Activated CD8-positive, alpha-beta T cell treated with anti-CD3 and anti-CD28 coated beads for 36 hours (primary cell): Measurements from ENCODE around the gene LRRC42. TPM values are rescaled to one million over a fixed set of nuclear protein-coding genes. Genes with fewer than 3 reads are reported as not detected.

Experiments used
- ATAC-seq: fragments of 200-7000 bp; cut with Tn5 transposase; one replicate; pipeline ENCODE4 v1.10.0; 2021; ENCODE audit warnings: mild to moderate bottlenecking, moderate library complexity
- CTCF ChIA-PET: fragments of 350-600 bp; sonication (Branson Sonifier 250); formaldehyde crosslinking; loops from one replicate; lab custom pipeline; 2021; ENCODE audit warnings: antibody characterized with exemption; lab: Charles Lee
- POLR2A ChIA-PET: fragments of 350-600 bp; sonication (Branson Sonifier 250); formaldehyde crosslinking; loops from one replicate; lab custom pipeline; 2021; ENCODE audit warnings: antibody characterized with exemption; lab: Charles Lee
- DNase-seq: peaks from one replicate; pipeline ENCODE4 v3.0.0-alpha.2; 2020
- H3K27ac Mint-ChIP-seq: one replicate; pipeline ENCODE4 v1.8.0; 2021; ENCODE audit warnings: mild to moderate bottlenecking, mixed read lengths
- H3K27me3 Mint-ChIP-seq: one replicate; pipeline ENCODE4 v1.8.0; 2021; ENCODE audit warnings: mixed read lengths
- H3K36me3 Mint-ChIP-seq: one replicate; pipeline ENCODE4 v1.8.0; 2021; ENCODE audit warnings: low read depth, mixed read lengths
- H3K4me1 Mint-ChIP-seq: one replicate; pipeline ENCODE4 v1.8.0; 2021; ENCODE audit warnings: low read depth, mixed read lengths
- H3K4me3 Mint-ChIP-seq: one replicate; pipeline ENCODE4 v1.8.0; 2021; ENCODE audit warnings: mild to moderate bottlenecking, moderate library complexity, mixed read lengths
- H3K9me3 Mint-ChIP-seq: one replicate; pipeline ENCODE4 v1.8.0; 2021; ENCODE audit warnings: mixed read lengths
- intact Hi-C: fragments of 100-400 bp; cut with micrococcal nuclease; formaldehyde crosslinking; loops from one replicate; pipeline ENCODE4 v1.10.0; 2022
- total RNA-seq, 2 experiments: library from RNA; stranded (reverse); gene quantifications; one replicate each; pipeline ENCODE4 v1.2.3, GENCODE V29; 2021
- TF ChIP-seq, protein P1 (sequence below): fragments of 200-600 bp; IDR thresholded peaks from one replicate; pipeline ENCODE4 v1.8.0; 2022; ENCODE audit warnings: antibody characterized with exemption, mild to moderate bottlenecking

LRRC42 gene
- total RNA-seq, 2 experiments from 2014 or later = 26.7 to 29.6 TPM

DNA sequence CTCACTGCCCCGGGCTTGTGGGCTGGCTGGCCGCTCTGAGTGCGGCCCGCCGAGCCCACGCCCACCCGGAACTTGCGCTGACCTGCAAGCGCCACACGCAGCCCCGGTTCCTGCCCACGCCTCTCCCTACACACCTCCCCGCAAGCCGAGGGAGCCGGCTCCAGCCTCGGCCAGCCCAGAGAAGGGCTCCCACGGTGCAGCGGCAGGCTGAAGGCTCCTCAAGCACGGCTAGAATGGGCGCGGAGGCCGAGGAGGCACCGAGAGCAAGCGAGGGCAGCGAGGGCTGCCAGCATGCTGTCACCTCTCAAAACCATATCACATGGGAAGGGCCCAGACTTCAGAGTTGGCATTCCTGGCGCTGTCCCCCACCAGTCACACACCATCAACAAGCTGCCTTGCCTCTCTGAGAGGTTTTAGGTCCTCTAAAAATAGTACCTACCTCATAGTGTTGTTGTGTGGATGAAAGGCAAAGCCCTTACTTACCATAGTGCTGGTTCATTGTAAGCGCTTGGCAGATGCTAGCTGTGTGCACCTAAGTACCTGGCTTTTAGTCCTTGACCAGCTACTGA lies 58.4 kb downstream of the LRRC42 start:
- ChIA-PET CTCF (interaction anchor here (0.5 kb wide), 1 partner anchor 144 kb away, joined by 4 read pairs; no protein-coding TSS in a partner anchor), POLR2A (no interaction called here)
- intact Hi-C loops = no loop called here
- H3K4me3 Mint-ChIP-seq = no peak overlapping the region
- H3K27ac Mint-ChIP-seq = no peak overlapping the region
- H3K36me3 Mint-ChIP-seq = no peaks in the 10 kb centered on the region
- ATAC-seq (no peak), DNase-seq (no peak)
- H3K4me1 Mint-ChIP-seq = no peaks in the 10 kb centered on the region
- H3K27me3 Mint-ChIP-seq = no peaks in the 10 kb centered on the region
- H3K9me3 Mint-ChIP-seq = peaks cover 2% of the 10 kb centered on the region
- TF ChIP-seq, protein P1, sequence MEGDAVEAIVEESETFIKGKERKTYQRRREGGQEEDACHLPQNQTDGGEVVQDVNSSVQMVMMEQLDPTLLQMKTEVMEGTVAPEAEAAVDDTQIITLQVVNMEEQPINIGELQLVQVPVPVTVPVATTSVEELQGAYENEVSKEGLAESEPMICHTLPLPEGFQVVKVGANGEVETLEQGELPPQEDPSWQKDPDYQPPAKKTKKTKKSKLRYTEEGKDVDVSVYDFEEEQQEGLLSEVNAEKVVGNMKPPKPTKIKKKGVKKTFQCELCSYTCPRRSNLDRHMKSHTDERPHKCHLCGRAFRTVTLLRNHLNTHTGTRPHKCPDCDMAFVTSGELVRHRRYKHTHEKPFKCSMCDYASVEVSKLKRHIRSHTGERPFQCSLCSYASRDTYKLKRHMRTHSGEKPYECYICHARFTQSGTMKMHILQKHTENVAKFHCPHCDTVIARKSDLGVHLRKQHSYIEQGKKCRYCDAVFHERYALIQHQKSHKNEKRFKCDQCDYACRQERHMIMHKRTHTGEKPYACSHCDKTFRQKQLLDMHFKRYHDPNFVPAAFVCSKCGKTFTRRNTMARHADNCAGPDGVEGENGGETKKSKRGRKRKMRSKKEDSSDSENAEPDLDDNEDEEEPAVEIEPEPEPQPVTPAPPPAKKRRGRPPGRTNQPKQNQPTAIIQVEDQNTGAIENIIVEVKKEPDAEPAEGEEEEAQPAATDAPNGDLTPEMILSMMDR = no peak

DNA sequence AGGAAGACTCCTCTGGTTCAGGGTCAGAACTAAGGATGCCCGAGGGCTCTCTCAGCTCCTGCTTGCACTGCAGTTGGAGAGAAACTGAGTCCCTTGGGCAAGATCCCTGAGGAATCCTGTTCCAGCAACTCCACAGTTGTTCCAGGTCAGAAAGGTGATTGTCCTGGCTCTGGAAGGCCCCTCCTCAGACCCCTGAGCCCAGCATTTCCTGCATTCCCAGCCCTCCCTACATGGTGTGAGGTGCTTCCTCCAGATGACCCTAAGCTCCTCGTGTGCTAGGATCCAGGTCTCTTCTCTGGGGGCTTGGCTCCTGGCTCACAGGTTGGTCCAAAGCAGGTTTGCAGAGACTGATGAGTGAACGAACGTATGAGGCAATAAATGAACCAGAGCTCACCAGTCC lies 60.4 kb downstream of the LRRC42 start:
- no peak overlapping the region for H3K4me3 Mint-ChIP-seq
- TF ChIP-seq, protein P1 = no peak
- H3K27me3 Mint-ChIP-seq = peaks cover 2% of the 10 kb centered on the region
- H3K4me1 Mint-ChIP-seq = no peaks in the 10 kb centered on the region
- H3K27ac Mint-ChIP-seq = no peak overlapping the region
- DNase-seq (no peak), ATAC-seq (no peak)
- CTCF ChIA-PET = no interaction called here
- POLR2A ChIA-PET = interaction anchor here (1.2 kb wide), 1 partner anchor 55 kb away, joined by 6 read pairs; no protein-coding TSS in a partner anchor
- H3K9me3 Mint-ChIP-seq = peaks cover 2% of the 10 kb centered on the region
- intact Hi-C loops = no loop called here
- H3K36me3 Mint-ChIP-seq = no peaks in the 10 kb centered on the region

DNA sequence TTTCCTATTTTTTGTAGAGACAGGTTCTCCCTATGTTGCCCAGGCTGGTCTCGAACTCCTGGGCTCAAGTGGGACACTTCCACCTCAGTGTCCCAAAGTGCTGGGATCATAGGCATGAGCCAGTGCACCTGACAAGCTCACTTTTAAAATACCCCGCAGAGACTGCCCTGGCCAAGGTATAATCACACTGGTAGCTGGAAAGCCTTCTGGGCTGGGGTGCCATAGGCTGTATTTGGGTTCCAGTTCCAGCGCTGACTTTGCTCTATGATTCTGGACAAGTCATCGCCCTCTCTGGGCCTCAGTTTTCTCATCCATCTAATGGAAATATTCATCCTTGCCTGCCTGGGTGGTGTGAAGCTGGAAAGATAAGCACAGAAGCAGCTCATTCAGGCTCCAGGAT lies 61.5 kb downstream of the LRRC42 start:
- Mint-ChIP-seq H3K4me1 (no peaks in the 10 kb centered on the region), H3K27me3 (peaks cover 2% of the 10 kb centered on the region), H3K9me3 (peaks cover 2% of the 10 kb centered on the region), H3K27ac (no peak overlapping the region), H3K36me3 (no peaks in the 10 kb centered on the region), H3K4me3 (no peak overlapping the region)
- ChIA-PET POLR2A (interaction anchor here (0.6 kb wide), 1 partner anchor 83 kb away, joined by 3 read pairs; no protein-coding TSS in a partner anchor), CTCF (interaction anchor here (1.3 kb wide), 1 partner anchor 147 kb away, joined by 3 read pairs; no protein-coding TSS in a partner anchor)
- ATAC-seq (no peak), DNase-seq (no peak)
- TF ChIP-seq, protein P1 = no peak
- intact Hi-C loops = no loop called here

DNA sequence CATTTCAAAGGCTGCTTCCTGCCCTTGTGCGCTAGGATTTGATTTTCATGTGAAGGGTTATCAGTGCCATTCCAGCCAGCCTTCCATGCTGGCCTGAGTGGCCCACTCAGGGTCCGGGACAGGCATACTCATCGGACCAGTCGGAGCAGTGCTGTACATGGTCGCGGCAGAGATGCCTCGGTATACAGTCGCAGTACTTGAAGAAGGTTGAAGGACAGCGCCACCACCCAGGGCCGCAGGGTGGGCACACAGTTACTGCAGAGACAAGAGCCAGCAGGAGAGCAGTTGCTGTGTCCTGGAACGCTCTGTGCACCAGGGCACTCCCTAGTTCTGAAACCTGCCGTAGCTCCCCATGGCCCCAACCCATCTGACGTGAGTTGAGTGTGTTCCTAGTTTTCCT lies 62.7 kb downstream of the LRRC42 start:
- Mint-ChIP-seq H3K27me3 (peaks cover 2% of the 10 kb centered on the region), H3K4me1 (no peaks in the 10 kb centered on the region), H3K36me3 (no peaks in the 10 kb centered on the region), H3K4me3 (no peak overlapping the region), H3K9me3 (no peaks in the 10 kb centered on the region), H3K27ac (no peak overlapping the region)
- ChIA-PET CTCF (interaction anchor here (1.3 to 1.4 kb wide), 3 partner anchors 75 to 148 kb away, joined by 3 read pairs; no protein-coding TSS in a partner anchor), POLR2A (no interaction called here)
- TF ChIP-seq, protein P1 = no peak
- intact Hi-C loops = no loop called here
- DNase-seq (no peak), ATAC-seq (no peak)

DNA sequence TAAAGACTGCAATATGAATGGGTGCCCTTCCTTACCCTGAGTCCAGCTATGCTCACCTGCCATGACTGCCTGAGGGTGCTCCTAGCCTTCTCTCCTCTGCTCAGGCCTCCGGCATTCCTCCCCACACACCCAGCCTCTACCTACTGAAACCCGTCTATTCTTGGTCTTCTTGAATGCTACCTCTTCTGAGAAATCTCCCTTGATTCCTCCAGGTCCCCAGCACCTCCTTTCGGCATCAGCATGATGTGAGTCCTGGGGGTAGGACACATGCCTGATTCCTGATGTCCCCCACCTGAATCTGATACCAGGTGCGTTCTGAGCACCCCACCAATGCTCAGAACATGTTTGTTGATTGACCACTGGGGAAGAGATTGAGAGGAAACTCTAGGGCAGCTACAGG lies 63.3 kb downstream of the LRRC42 start:
- H3K36me3 Mint-ChIP-seq = no peaks in the 10 kb centered on the region
- peaks cover 2% of the 10 kb centered on the region for H3K27me3 Mint-ChIP-seq
- no peaks in the 10 kb centered on the region for H3K4me1 Mint-ChIP-seq
- ChIA-PET POLR2A (no interaction called here), CTCF (interaction anchor here (1.3 to 1.4 kb wide), 2 partner anchors 74 to 149 kb away, joined by 3 read pairs; no protein-coding TSS in a partner anchor)
- TF ChIP-seq, protein P1 = no peak
- DNase-seq (no peak), ATAC-seq (no peak)
- H3K4me3 Mint-ChIP-seq = no peak overlapping the region
- no peak overlapping the region for H3K27ac Mint-ChIP-seq
- H3K9me3 Mint-ChIP-seq = no peaks in the 10 kb centered on the region
- intact Hi-C loops = no loop called here
